Sigmoid colon (tissue), 4 donors: Measurements from ENCODE around the gene HAUS8.

ENCODE experiments used
- EP300 ChIP-seq, 4 donors: sonication (generic); formaldehyde crosslinking; IDR thresholded peaks; one replicate each; pipeline ENCODE4 v1.6.1; 2017; ENCODE audit warnings: antibody characterized with exemption in 4 of 4
- POLR2A ChIP-seq, 2 donors: fragments of 450-650 bp; IDR thresholded peaks; one replicate each; pipeline ENCODE4 v1.6.1; 2016; ENCODE audit warnings: antibody characterized with exemption in 2 of 2, mild to moderate bottlenecking in 2 of 2, moderate library complexity in 2 of 2
- TF ChIP-seq, protein P1 (sequence below), 4 experiments: fragments of 450-650 bp in 3 of 4; fragments of 200-600 bp in 1 of 4; IDR thresholded peaks; one replicate each; pipeline ENCODE4 v1.5.1; 2016 to 2019; ENCODE audit warnings: antibody characterized with exemption in 4 of 4, mild to moderate bottlenecking in 3 of 4, moderate library complexity in 2 of 4

DNA sequence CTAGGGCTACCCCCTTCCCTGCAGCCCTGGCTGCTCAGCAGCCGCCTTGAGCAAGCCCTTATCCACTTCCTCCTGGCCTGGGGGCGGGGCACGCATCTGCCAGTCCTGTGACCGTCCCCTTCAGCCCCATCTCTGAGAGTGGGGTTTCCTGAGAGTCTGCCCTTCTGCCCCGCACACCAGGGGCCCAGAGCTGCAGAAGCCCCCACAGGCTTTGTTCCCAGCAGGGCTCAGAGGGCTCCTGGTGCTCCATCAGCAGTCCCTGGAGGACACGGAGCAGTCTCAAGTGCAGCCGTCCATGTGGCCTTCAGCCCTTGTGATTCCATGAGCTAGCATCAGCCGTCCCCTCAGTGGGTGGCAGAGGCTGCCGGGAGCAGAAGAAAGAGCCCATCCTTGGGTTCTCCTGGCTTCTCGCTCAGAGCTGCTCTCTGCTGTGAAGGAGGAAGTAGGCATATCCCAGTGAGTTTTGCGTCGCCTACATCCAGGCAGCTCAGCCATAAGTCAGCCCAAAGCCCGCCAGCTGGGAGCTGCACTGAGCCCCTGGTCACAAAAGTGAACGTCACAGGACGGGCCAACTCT, 16.6 kb upstream of the HAUS8 start:
- TF ChIP-seq, protein P1, sequence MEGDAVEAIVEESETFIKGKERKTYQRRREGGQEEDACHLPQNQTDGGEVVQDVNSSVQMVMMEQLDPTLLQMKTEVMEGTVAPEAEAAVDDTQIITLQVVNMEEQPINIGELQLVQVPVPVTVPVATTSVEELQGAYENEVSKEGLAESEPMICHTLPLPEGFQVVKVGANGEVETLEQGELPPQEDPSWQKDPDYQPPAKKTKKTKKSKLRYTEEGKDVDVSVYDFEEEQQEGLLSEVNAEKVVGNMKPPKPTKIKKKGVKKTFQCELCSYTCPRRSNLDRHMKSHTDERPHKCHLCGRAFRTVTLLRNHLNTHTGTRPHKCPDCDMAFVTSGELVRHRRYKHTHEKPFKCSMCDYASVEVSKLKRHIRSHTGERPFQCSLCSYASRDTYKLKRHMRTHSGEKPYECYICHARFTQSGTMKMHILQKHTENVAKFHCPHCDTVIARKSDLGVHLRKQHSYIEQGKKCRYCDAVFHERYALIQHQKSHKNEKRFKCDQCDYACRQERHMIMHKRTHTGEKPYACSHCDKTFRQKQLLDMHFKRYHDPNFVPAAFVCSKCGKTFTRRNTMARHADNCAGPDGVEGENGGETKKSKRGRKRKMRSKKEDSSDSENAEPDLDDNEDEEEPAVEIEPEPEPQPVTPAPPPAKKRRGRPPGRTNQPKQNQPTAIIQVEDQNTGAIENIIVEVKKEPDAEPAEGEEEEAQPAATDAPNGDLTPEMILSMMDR (IDR thresholded peaks at IDR 0.05): no peak
- TF ChIP-seq POLR2A (IDR thresholded peaks at IDR 0.05) (no peak), EP300 (IDR thresholded peaks at IDR 0.05) (no peak)
